HG02852 (cell line): ENCODE measurements around the gene DGKD.

Source experiments
- ATAC-seq: cut with Tn5 transposase; IDR thresholded peaks from one replicate; pipeline ENCODE4 v1.9.1; 2021; ENCODE audit warnings: mild to moderate bottlenecking, moderate library complexity; ENCODE audit not compliant: unreplicated experiment

DGKD gene

GRCh38 chr2:233338046-233338445 is 16.2 kb upstream of the DGKD start:
- no peak for ATAC-seq

GRCh38 chr2:233338812-233339368 is 15.4 kb upstream of the DGKD start:
- no peak for ATAC-seq

- no peak for ATAC-seq
Measured at GRCh38 chr2:233339427-233339826, 14.9 kb upstream of the DGKD start.

- ATAC-seq = no peak
Measured at GRCh38 chr2:233341296-233341695, 13.0 kb upstream of the DGKD start.

- ATAC-seq = no peak
Measured at GRCh38 chr2:233342301-233342700, 12.0 kb upstream of the DGKD start.

- no peak for ATAC-seq
Measured at GRCh38 chr2:233343171-233343705, 11.1 kb upstream of the DGKD start.

- ATAC-seq = no peak
Measured at GRCh38 chr2:233346376-233346775, 7.9 kb upstream of the DGKD start.

- ATAC-seq = no peak
Measured at GRCh38 chr2:233346930-233347329, 7.4 kb upstream of the DGKD start.

- peak; percentile 61 for ATAC-seq
Measured at GRCh38 chr2:233349005-233349998, 5.0 kb upstream of the DGKD start.

GRCh38 chr2:233350708-233351107 is 3.6 kb upstream of the DGKD start:
- ATAC-seq = no peak

- ATAC-seq = no peak
Measured at GRCh38 chr2:233351423-233351822, 2.9 kb upstream of the DGKD start.

- ATAC-seq = no peak
Measured at GRCh38 chr2:233352141-233352842, 2.0 kb upstream of the DGKD start.

GRCh38 chr2:233353101-233353768 is 1.1 kb upstream of the DGKD start:
- peak; percentile 9 for ATAC-seq

- peak; percentile 13 for ATAC-seq
Measured at GRCh38 chr2:233354500-233354924, 218 bp downstream of the DGKD start.

- ATAC-seq = peak; percentile 3
Measured at GRCh38 chr2:233354971-233355574, 779 bp downstream of the DGKD start.

GRCh38 chr2:233355916-233356315 is 1.6 kb downstream of the DGKD start:
- ATAC-seq = no peak

GRCh38 chr2:233356546-233357308 is 2.4 kb downstream of the DGKD start:
- ATAC-seq = no peak

- no peak for ATAC-seq
Measured at GRCh38 chr2:233358335-233358734, 4.0 kb downstream of the DGKD start.

GRCh38 chr2:233358947-233359346 is 4.7 kb downstream of the DGKD start:
- ATAC-seq = no peak

- no peak for ATAC-seq
Measured at GRCh38 chr2:233359823-233360222, 5.5 kb downstream of the DGKD start.
